AG04449 (cell line): ENCODE measurements around the gene PRRX2.
A peak's percentile ranks its signal among the peaks of the same experiment; 100 is the strongest.
"Not testable (repeated sequence)": the region's sequence is repeated elsewhere in the genome, so short reads cannot be mapped to it uniquely, and the experiment has no call there.

Experiments used
- CTCF ChIA-PET: fragments of 350-600 bp; formaldehyde crosslinking; extraction: SDS; loops from one replicate; lab custom pipeline; 2021; ENCODE audit warnings: antibody characterized with exemption; lab: Yijun Ruan, JAX
- POLR2A ChIA-PET: fragments of 400-600, 350-600 bp; formaldehyde crosslinking; extraction: SDS; loops from one replicate; lab custom pipeline; 2020; ENCODE audit warnings: antibody characterized with exemption, inconsistent platforms; lab: Yijun Ruan, JAX
- DNase-seq: peaks from one replicate; pipeline ENCODE4 v3.0.0-alpha.2; 2010; ENCODE audit warnings: low read depth, low spot score
- H3K4me3 ChIP-seq: 2 replicates; pipeline ENCODE4 v1.5.1; 2011; ENCODE audit warnings: low read depth, mild to moderate bottlenecking, control low read depth, low read length
- CTCF ChIP-seq: IDR thresholded peaks from one replicate; pipeline ENCODE4 v1.5.1; 2011; ENCODE audit warnings: mild to moderate bottlenecking, moderate library complexity, low read length, control low read depth, inconsistent platforms; ENCODE audit not compliant: insufficient read depth; ENCODE audit errors: missing control alignments

Gene PRRX2

GRCh38 chr9:129752900-129753729 lies 87.7 kb downstream of the PRRX2 start, which contains the start of gene PTGES:
TSS of gene PTGES (minus strand) at chr9:129753042. CDS start at chr9:129753012, 30 bp downstream.
- POLR2A ChIA-PET: interaction anchor here (0.9 to 2.2 kb wide), 3 partner anchors 9 to 24 kb away, joined by 3 to 12 read pairs (median 9); no protein-coding TSS in a partner anchor

GRCh38 chr9:129755151-129755550 lies 89.7 kb downstream of the PRRX2 start:
- ChIA-PET POLR2A (no interaction called here), CTCF (interaction anchor here (1.0 to 3.6 kb wide), 5 partner anchors 12 to 28 kb away, joined by 3 to 16 read pairs (median 4); no protein-coding TSS in a partner anchor)
- DNase-seq: no peak
- TF ChIP-seq CTCF: no peak
- H3K4me3 ChIP-seq: no peak overlapping the region

More at GRCh38 chr9:129752900-129753729, 87.7 kb downstream of the PRRX2 start, which contains the start of gene PTGES:
- TF ChIP-seq CTCF: no peak
- peak within 1 kb of the TSS; percentile 63 for H3K4me3 ChIP-seq
- CTCF ChIA-PET: interaction anchor here (1.1 to 6.4 kb wide), 6 partner anchors 9 to 30 kb away, joined by 3 to 93 read pairs (median 18); no protein-coding TSS in a partner anchor
- DNase-seq: no peak

GRCh38 chr9:129756191-129756590 lies 90.7 kb downstream of the PRRX2 start:
- TF ChIP-seq CTCF: no peak
- POLR2A ChIA-PET: no interaction called here
- H3K4me3 ChIP-seq: no peak overlapping the region
- no peak for DNase-seq
- CTCF ChIA-PET: interaction anchor here (1.2 to 3.6 kb wide), 3 partner anchors 19 to 27 kb away, joined by 3 to 16 read pairs (median 4); no protein-coding TSS in a partner anchor

- TF ChIP-seq CTCF: no peak
- CTCF ChIA-PET: interaction anchor here (0.6 to 3.6 kb wide), 3 partner anchors 14 to 30 kb away, joined by 3 to 16 read pairs (median 3); no protein-coding TSS in a partner anchor
- H3K4me3 ChIP-seq: no peak overlapping the region
- POLR2A ChIA-PET: no interaction called here
- DNase-seq: no peak
Observed at GRCh38 chr9:129757045-129757444, 91.6 kb downstream of the PRRX2 start.

GRCh38 chr9:129759319-129759718 lies 93.9 kb downstream of the PRRX2 start:
- no peak for TF ChIP-seq CTCF
- H3K4me3 ChIP-seq: no peak overlapping the region
- POLR2A ChIA-PET: no interaction called here
- no peak for DNase-seq
- CTCF ChIA-PET: interaction anchor here (1.0 to 3.1 kb wide), 7 partner anchors 13 to 120 kb away, joined by 3 to 24 read pairs (median 6); no protein-coding TSS in a partner anchor

GRCh38 chr9:129759804-129760502 lies 94.5 kb downstream of the PRRX2 start:
- POLR2A ChIA-PET: interaction anchor here (0.5 kb wide), 1 partner anchor 126 kb away, joined by 5 read pairs; no protein-coding TSS in a partner anchor
- TF ChIP-seq CTCF: no peak
- no peak for DNase-seq
- CTCF ChIA-PET: interaction anchor here (0.7 to 3.1 kb wide), 8 partner anchors 13 to 410 kb away, joined by 3 to 24 read pairs (median 6); no protein-coding TSS in a partner anchor
- no peak overlapping the region for H3K4me3 ChIP-seq

- ChIA-PET POLR2A (interaction anchor here (1.3 kb wide), 1 partner anchor 16 kb away, joined by 12 read pairs; no protein-coding TSS in a partner anchor), CTCF (interaction anchor here (0.7 to 3.1 kb wide), 7 partner anchors 9 to 409 kb away, joined by 3 to 24 read pairs (median 7); no protein-coding TSS in a partner anchor)
- not testable (repeated sequence) for H3K4me3 ChIP-seq, DNase-seq
Observed at GRCh38 chr9:129760784-129761183, 95.3 kb downstream of the PRRX2 start.
